Measurements from ENCODE around the gene CDC25A. TPM values are rescaled to one million over a fixed set of nuclear protein-coding genes. Genes with fewer than 3 reads are reported as not detected.

CDC25A gene
- total RNA-seq (1 to 10 TPM in 1 of 5 donors, under 1 TPM in 4; 0.28 to 1.1 (median 0.44) TPM), total RNA-seq (0.11 to 96.8 (median 0.48) reads per million in 29 experiments)
- 0.35 TPM for total RNA-seq (2013)

DNA sequence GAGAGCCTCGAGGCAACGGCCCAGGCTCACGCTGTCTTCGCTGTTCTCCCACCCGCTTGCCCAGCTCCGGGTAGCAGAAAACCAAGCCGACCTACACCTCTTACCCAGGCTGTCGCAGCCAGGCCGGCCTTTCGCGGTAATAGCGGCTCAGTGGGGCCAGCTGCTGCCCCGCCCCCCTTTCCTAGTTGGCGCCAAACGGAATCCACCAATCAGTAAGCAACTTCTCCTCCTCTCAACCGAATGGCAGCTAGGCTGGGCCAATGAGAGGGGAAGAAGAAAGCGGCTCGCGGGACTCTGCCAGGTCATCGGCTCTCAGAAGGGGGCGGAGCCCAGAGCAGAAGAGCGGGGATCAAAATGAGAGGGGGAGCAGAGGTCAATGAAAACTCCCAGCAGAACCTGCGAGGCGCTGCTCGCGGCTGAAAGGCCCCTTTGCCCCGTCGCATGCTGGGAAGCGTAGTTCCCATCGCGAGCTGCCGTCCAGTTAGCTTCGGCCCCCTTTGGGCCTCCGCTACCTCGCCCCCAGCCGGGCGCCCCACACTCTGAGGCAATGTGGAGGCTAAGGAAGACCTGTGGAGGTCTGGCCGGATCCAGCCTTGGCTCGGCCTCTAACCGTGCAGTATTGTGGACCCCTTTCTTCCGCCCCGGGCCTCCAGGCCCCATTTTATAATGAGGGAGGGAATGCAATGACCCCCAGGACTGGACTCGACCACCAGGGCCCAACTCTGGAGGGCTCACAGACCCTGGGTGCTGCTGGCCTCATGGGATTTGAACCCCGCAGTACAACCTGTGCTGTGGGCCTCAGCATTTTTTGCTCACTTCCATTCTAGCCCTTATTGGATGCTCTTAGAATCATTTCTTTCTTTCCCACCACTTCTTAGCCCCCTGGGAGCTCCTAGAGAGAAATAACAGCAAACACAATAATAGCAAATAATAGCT lies at the start of gene CDC25A:
TSS of gene CDC25A (minus strand) at position 152 of the 936 bp plus-strand sequence. CDS start 470 bp downstream, outside the sequence.
- Histone ChIP-seq H3K27ac (ENCODE audit: low read length) (peak within 1 kb of the TSS; percentile 49), H3K36me3 (ENCODE audit: control insufficient read depth in 2 of 2, extremely low read depth in 1 of 2, insufficient read depth in 1 of 2, low read length in 1 of 2) (no peaks in the 10 kb centered on the region), H3K9me3 (no peaks in the 10 kb centered on the region), H3K4me1 (ENCODE audit: control insufficient read depth in 1 of 2, extremely low read depth in 1 of 2, insufficient read depth in 2 of 2, low read length in 2 of 2) (peaks cover 2 to 14% of the 10 kb centered on the region in 2 experiments), H3K27me3 (replicated peaks in 1 of 2; ENCODE audit: control insufficient read depth in 2 of 2, extremely low read depth in 1 of 2, insufficient read depth in 2 of 2, low read length in 1 of 2) (peaks cover 0 to 10% of the 10 kb centered on the region in 2 experiments), H3K4me3 (ENCODE audit: control insufficient read depth in 1 of 2, extremely low read depth in 1 of 2, low read length in 1 of 2) (peak within 1 kb of the TSS; percentile 68 to 85)
- CTCF ChIA-PET, result interaction anchor here (0.6 to 0.7 kb wide), 2 partner anchors 28 to 1210 kb away, joined by 3 to 5 read pairs; no protein-coding TSS in a partner anchor
- Mint-ChIP-seq H3K27ac (peak within 1 kb of the TSS; percentile 61), H3K4me1 (peaks cover 15 to 18% (median 16%) of the 10 kb centered on the region in 3 donors), H3K9me3 (no peaks in the 10 kb centered on the region), H3K36me3 (no peaks in the 10 kb centered on the region), H3K27me3 (peaks cover 13 to 19% of the 10 kb centered on the region in 2 donors), H3K4me3 (peak within 1 kb of the TSS; percentile 86 to 95 (median 86))
- POLR2A ChIA-PET, result no interaction called here
- 14% methylated on average over 26 of the region's 44 CpGs for WGBS (ENCODE audit: insufficient coverage)
- peak; percentile 98 to 99 (median 99) for ATAC-seq (replicated peaks in 1 of 4)
- DNase-seq, result peak; percentile 75 to 95 (median 90)

- H3K4me1 Mint-ChIP-seq, result peaks cover 6 to 16% (median 13%) of the 10 kb centered on the region in 3 donors
- Histone ChIP-seq H3K4me1 (ENCODE audit: control insufficient read depth in 1 of 2, extremely low read depth in 1 of 2, insufficient read depth in 2 of 2, low read length in 2 of 2) (peaks cover 0 to 9% of the 10 kb centered on the region in 2 experiments), H3K4me3 (ENCODE audit: control insufficient read depth in 1 of 2, extremely low read depth in 1 of 2, low read length in 1 of 2) (no peak overlapping the region), H3K36me3 (ENCODE audit: control insufficient read depth in 2 of 2, extremely low read depth in 1 of 2, insufficient read depth in 1 of 2, low read length in 1 of 2) (no peaks in the 10 kb centered on the region), H3K9me3 (no peaks in the 10 kb centered on the region), H3K27ac (ENCODE audit: low read length) (no peak overlapping the region), H3K27me3 (replicated peaks in 1 of 2; ENCODE audit: control insufficient read depth in 2 of 2, extremely low read depth in 1 of 2, insufficient read depth in 2 of 2, low read length in 1 of 2) (peaks cover 0 to 3% of the 10 kb centered on the region in 2 experiments)
- ChIA-PET CTCF (no interaction called here), POLR2A (no interaction called here)
- no CpG with 5 or more reads among the region's 1 CpG for WGBS (ENCODE audit: insufficient coverage)
- H3K27ac Mint-ChIP-seq, result no peak overlapping the region
- H3K4me3 Mint-ChIP-seq, result no peak overlapping the region
- no peaks in the 10 kb centered on the region for H3K36me3 Mint-ChIP-seq
- DNase-seq (no peak), ATAC-seq (replicated peaks in 1 of 4) (no peak)
- peaks cover 0 to 7% of the 10 kb centered on the region in 2 donors for H3K27me3 Mint-ChIP-seq
- H3K9me3 Mint-ChIP-seq, result no peaks in the 10 kb centered on the region
Measured at GRCh38 chr3:48236531-48236930, 48.3 kb upstream of the CDC25A start.

DNA sequence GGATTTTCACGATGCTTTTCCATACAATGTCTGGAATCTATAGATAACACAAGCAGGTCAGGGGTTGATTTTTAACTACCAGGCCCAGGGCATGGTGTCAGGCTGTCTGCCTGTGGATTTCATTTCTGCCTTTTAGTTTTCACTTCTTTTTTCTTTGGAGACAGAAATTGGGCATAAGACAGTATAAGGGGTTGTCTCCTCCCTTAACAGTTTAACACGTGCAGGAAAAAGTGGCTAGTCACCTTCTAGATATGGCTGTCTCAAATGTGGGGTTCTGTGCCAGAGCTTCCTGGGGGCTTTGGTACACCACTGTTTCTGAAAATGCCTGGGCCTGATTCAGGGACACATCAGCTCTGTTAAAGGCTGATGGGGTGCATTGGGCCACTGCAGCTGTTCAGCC lies 45.3 kb upstream of the CDC25A start:
- 75% methylated on average over 2 of the region's 2 CpGs for WGBS (ENCODE audit: insufficient coverage)
- Histone ChIP-seq H3K27ac (ENCODE audit: low read length) (no peak overlapping the region), H3K4me1 (ENCODE audit: control insufficient read depth in 1 of 2, extremely low read depth in 1 of 2, insufficient read depth in 2 of 2, low read length in 2 of 2) (peaks cover 0 to 3% of the 10 kb centered on the region in 2 experiments), H3K4me3 (ENCODE audit: control insufficient read depth in 1 of 2, extremely low read depth in 1 of 2, low read length in 1 of 2) (no peak overlapping the region), H3K36me3 (ENCODE audit: control insufficient read depth in 2 of 2, extremely low read depth in 1 of 2, insufficient read depth in 1 of 2, low read length in 1 of 2) (no peaks in the 10 kb centered on the region), H3K9me3 (no peaks in the 10 kb centered on the region), H3K27me3 (replicated peaks in 1 of 2; ENCODE audit: control insufficient read depth in 2 of 2, extremely low read depth in 1 of 2, insufficient read depth in 2 of 2, low read length in 1 of 2) (peaks cover 0 to 7% of the 10 kb centered on the region in 2 experiments)
- ATAC-seq (replicated peaks in 1 of 4) (no peak), DNase-seq (no peak)
- POLR2A ChIA-PET, result interaction anchor here in 1 of 2 donors (0.6 kb wide), 1 partner anchor 15 kb away, joined by 3 read pairs; no protein-coding TSS in a partner anchor
- Mint-ChIP-seq H3K9me3 (no peaks in the 10 kb centered on the region), H3K27me3 (peaks cover 0 to 10% of the 10 kb centered on the region in 2 donors), H3K36me3 (no peaks in the 10 kb centered on the region), H3K27ac (no peak overlapping the region), H3K4me1 (peaks cover 0 to 6% (median 4%) of the 10 kb centered on the region in 3 donors), H3K4me3 (no peak overlapping the region)
- CTCF ChIA-PET, result interaction anchor here in 1 of 2 donors (1.0 kb wide), 1 partner anchor 203 kb away, joined by 3 read pairs; no protein-coding TSS in a partner anchor

DNA sequence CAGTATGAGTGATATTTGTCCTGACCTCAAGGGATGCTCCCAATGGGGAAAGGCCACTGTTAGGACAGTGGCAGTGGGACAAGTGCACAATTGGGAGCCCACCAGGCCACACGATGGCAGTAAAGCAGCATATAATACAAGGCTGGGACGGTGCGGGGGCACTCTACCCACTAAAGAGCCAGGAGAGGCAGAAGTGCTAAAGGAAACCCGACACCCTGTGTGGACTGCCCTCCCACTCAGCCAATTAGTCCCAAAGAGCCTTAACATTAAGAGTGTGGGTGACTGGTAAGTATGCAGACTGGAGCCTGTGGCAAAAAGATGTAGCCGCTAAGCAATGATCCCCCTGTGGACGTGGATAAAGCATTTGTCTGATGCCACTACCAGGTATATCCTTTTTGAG lies 44.5 kb upstream of the CDC25A start:
- H3K4me3 Mint-ChIP-seq, result no peak overlapping the region
- 16% methylated on average over 2 of the region's 6 CpGs for WGBS (ENCODE audit: insufficient coverage)
- Histone ChIP-seq H3K36me3 (ENCODE audit: control insufficient read depth in 2 of 2, extremely low read depth in 1 of 2, insufficient read depth in 1 of 2, low read length in 1 of 2) (no peaks in the 10 kb centered on the region), H3K27me3 (replicated peaks in 1 of 2; ENCODE audit: control insufficient read depth in 2 of 2, extremely low read depth in 1 of 2, insufficient read depth in 2 of 2, low read length in 1 of 2) (peaks cover 0 to 7% of the 10 kb centered on the region in 2 experiments), H3K4me3 (ENCODE audit: control insufficient read depth in 1 of 2, extremely low read depth in 1 of 2, low read length in 1 of 2) (no peak overlapping the region), H3K4me1 (ENCODE audit: control insufficient read depth in 1 of 2, extremely low read depth in 1 of 2, insufficient read depth in 2 of 2, low read length in 2 of 2) (peaks cover 0 to 3% of the 10 kb centered on the region in 2 experiments), H3K27ac (ENCODE audit: low read length) (no peak overlapping the region), H3K9me3 (no peaks in the 10 kb centered on the region)
- DNase-seq (peak in 34 of 35 experiments; percentile 15 to 66 (median 42)), ATAC-seq (replicated peaks in 1 of 4) (peak; percentile 73 to 91 (median 82))
- CTCF ChIA-PET, result interaction anchor here in 1 of 2 donors (1.5 kb wide), 1 partner anchor 22 kb away, joined by 4 read pairs; no protein-coding TSS in a partner anchor
- H3K27ac Mint-ChIP-seq, result no peak overlapping the region
- peaks cover 0 to 10% of the 10 kb centered on the region in 2 donors for H3K27me3 Mint-ChIP-seq
- no peaks in the 10 kb centered on the region for H3K9me3 Mint-ChIP-seq
- H3K4me1 Mint-ChIP-seq, result peaks cover 0 to 6% (median 4%) of the 10 kb centered on the region in 3 donors
- POLR2A ChIA-PET, result no interaction called here
- no peaks in the 10 kb centered on the region for H3K36me3 Mint-ChIP-seq

GRCh38 chr3:48232232-48232631 lies 44.0 kb upstream of the CDC25A start:
- H3K4me3 ChIP-seq (ENCODE audit: control insufficient read depth in 1 of 2, extremely low read depth in 1 of 2, low read length in 1 of 2), result no peak overlapping the region
- 58% methylated on average over 2 of the region's 4 CpGs for WGBS (ENCODE audit: insufficient coverage)
- no peaks in the 10 kb centered on the region for H3K9me3 ChIP-seq
- Mint-ChIP-seq H3K27ac (no peak overlapping the region), H3K36me3 (no peaks in the 10 kb centered on the region), H3K27me3 (peaks cover 0 to 10% of the 10 kb centered on the region in 2 donors), H3K4me3 (no peak overlapping the region), H3K4me1 (peaks cover 1 to 7% (median 6%) of the 10 kb centered on the region in 3 donors), H3K9me3 (no peaks in the 10 kb centered on the region)
- POLR2A ChIA-PET, result no interaction called here
- H3K27me3 ChIP-seq (replicated peaks in 1 of 2; ENCODE audit: control insufficient read depth in 2 of 2, extremely low read depth in 1 of 2, insufficient read depth in 2 of 2, low read length in 1 of 2), result peaks cover 0 to 7% of the 10 kb centered on the region in 2 experiments
- no peaks in the 10 kb centered on the region for H3K36me3 ChIP-seq (ENCODE audit: control insufficient read depth in 2 of 2, extremely low read depth in 1 of 2, insufficient read depth in 1 of 2, low read length in 1 of 2)
- no peak overlapping the region for H3K27ac ChIP-seq (ENCODE audit: low read length)
- DNase-seq (no peak), ATAC-seq (replicated peaks in 1 of 4) (no peak)
- H3K4me1 ChIP-seq (ENCODE audit: control insufficient read depth in 1 of 2, extremely low read depth in 1 of 2, insufficient read depth in 2 of 2, low read length in 2 of 2), result peaks cover under 1 to 3% of the 10 kb centered on the region in 2 experiments
- CTCF ChIA-PET, result interaction anchor here (0.5 to 1.5 kb wide), 2 partner anchors 12 to 22 kb away, joined by 4 to 5 read pairs; no protein-coding TSS in a partner anchor

DNA sequence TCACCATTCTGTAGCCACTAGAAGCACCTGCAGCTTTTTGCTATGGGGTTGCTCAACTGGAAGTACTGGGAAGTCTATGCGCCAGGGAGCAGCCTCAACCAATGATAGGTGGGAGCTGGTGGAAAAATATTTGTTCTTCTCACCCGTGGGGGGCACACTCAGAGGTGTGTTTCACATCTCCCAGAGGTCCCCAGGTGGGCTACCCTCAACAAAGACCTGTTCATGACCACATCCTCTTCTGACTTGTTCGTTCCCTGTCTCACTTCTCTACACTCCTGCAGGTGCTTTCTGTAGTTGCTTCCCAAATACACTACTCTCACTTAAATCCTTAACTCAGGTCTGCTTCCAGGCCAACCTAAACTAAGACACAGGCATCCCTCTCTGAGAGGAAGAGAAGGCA lies 38.7 kb upstream of the CDC25A start:
- H3K4me1 Mint-ChIP-seq, result peaks cover 5 to 7% (median 7%) of the 10 kb centered on the region in 3 donors
- H3K27ac ChIP-seq (ENCODE audit: low read length), result no peak overlapping the region
- no peaks in the 10 kb centered on the region for H3K36me3 Mint-ChIP-seq
- DNase-seq, result no peak
- 0% methylated on average over 1 of the region's 3 CpGs for WGBS (ENCODE audit: insufficient coverage)
- no peaks in the 10 kb centered on the region for H3K9me3 ChIP-seq
- no peaks in the 10 kb centered on the region for H3K36me3 ChIP-seq (ENCODE audit: control insufficient read depth in 2 of 2, extremely low read depth in 1 of 2, insufficient read depth in 1 of 2, low read length in 1 of 2)
- H3K27ac Mint-ChIP-seq, result no peak overlapping the region
- POLR2A ChIA-PET, result no interaction called here
- H3K9me3 Mint-ChIP-seq, result no peaks in the 10 kb centered on the region
- peaks cover 0 to 2% of the 10 kb centered on the region in 2 experiments for H3K4me1 ChIP-seq (ENCODE audit: control insufficient read depth in 1 of 2, extremely low read depth in 1 of 2, insufficient read depth in 2 of 2, low read length in 2 of 2)
- peak in 3 of 4 experiments; percentile 43 to 48 (median 47) for ATAC-seq (replicated peaks in 1 of 4)
- H3K27me3 Mint-ChIP-seq, result peaks cover 0 to 6% of the 10 kb centered on the region in 2 donors
- CTCF ChIA-PET, result no interaction called here
- peaks cover 0 to 18% of the 10 kb centered on the region in 2 experiments for H3K27me3 ChIP-seq (replicated peaks in 1 of 2; ENCODE audit: control insufficient read depth in 2 of 2, extremely low read depth in 1 of 2, insufficient read depth in 2 of 2, low read length in 1 of 2)
- H3K4me3 Mint-ChIP-seq, result no peak overlapping the region
- H3K4me3 ChIP-seq (ENCODE audit: control insufficient read depth in 1 of 2, extremely low read depth in 1 of 2, low read length in 1 of 2), result no peak overlapping the region

Measured in T-cell (primary cell).